ENCODE results near the gene ZSCAN23.
A peak's percentile ranks its signal among the peaks of the same experiment; 100 is the strongest.

ZSCAN23 gene

GRCh38 chr6:28399350-28400121 is 43.8 kb downstream of the ZSCAN23 start, which contains the start of gene ZSCAN12:
ZSCAN12 (minus strand) TSS chr6:28399747; CDS start chr6:28398405, 1,342 bp downstream.
- peaks cover 6% of the 10 kb centered on the region for H3K4me1 ChIP-seq (ENCODE audit: control insufficient read depth, low read depth, low read length)
- peaks cover 18% of the 10 kb centered on the region for H3K36me3 ChIP-seq (ENCODE audit: control insufficient read depth, low read depth, low read length)
- H3K4me3 ChIP-seq (ENCODE audit: low read length): peak within 1 kb of the TSS; percentile 98
- no peaks in the 10 kb centered on the region for H3K9me3 ChIP-seq (ENCODE audit: control insufficient read depth, low read depth, low read length)
- H3K27ac ChIP-seq (ENCODE audit: low read length): peak within 1 kb of the TSS; percentile 85
- peak within 1 kb of the TSS; percentile 98 for H3K9ac ChIP-seq (ENCODE audit: low read length)
- peaks cover 22% of the 10 kb centered on the region for H3K27me3 ChIP-seq (ENCODE audit: control insufficient read depth, insufficient read depth, low read length)

GRCh38 chr6:28395918-28396317 is 47.4 kb downstream of the ZSCAN23 start:
- no peak overlapping the region for H3K4me3 ChIP-seq (ENCODE audit: low read length)
- no peak overlapping the region for H3K27ac ChIP-seq (ENCODE audit: low read length)
- peaks cover 6% of the 10 kb centered on the region for H3K4me1 ChIP-seq (ENCODE audit: control insufficient read depth, low read depth, low read length)
- H3K9ac ChIP-seq (ENCODE audit: low read length): no peak overlapping the region
- H3K9me3 ChIP-seq (ENCODE audit: control insufficient read depth, low read depth, low read length): no peaks in the 10 kb centered on the region
- H3K27me3 ChIP-seq (ENCODE audit: control insufficient read depth, insufficient read depth, low read length): peaks cover 6% of the 10 kb centered on the region
- peaks cover 37% of the 10 kb centered on the region for H3K36me3 ChIP-seq (ENCODE audit: control insufficient read depth, low read depth, low read length)

GRCh38 chr6:28393912-28394662 is 49.2 kb downstream of the ZSCAN23 start:
- H3K27me3 ChIP-seq (ENCODE audit: control insufficient read depth, insufficient read depth, low read length): no peaks in the 10 kb centered on the region
- peaks cover 6% of the 10 kb centered on the region for H3K4me1 ChIP-seq (ENCODE audit: control insufficient read depth, low read depth, low read length)
- H3K27ac ChIP-seq (ENCODE audit: low read length): no peak overlapping the region
- H3K9ac ChIP-seq (ENCODE audit: low read length): no peak overlapping the region
- peaks cover 56% of the 10 kb centered on the region for H3K36me3 ChIP-seq (ENCODE audit: control insufficient read depth, low read depth, low read length)
- no peak overlapping the region for H3K4me3 ChIP-seq (ENCODE audit: low read length)
- no peaks in the 10 kb centered on the region for H3K9me3 ChIP-seq (ENCODE audit: control insufficient read depth, low read depth, low read length)

- no peak overlapping the region for H3K4me3 ChIP-seq (ENCODE audit: low read length)
- peaks cover 57% of the 10 kb centered on the region for H3K36me3 ChIP-seq (ENCODE audit: control insufficient read depth, low read depth, low read length)
- H3K4me1 ChIP-seq (ENCODE audit: control insufficient read depth, low read depth, low read length): no peaks in the 10 kb centered on the region
- no peaks in the 10 kb centered on the region for H3K9me3 ChIP-seq (ENCODE audit: control insufficient read depth, low read depth, low read length)
- H3K9ac ChIP-seq (ENCODE audit: low read length): no peak overlapping the region
- H3K27me3 ChIP-seq (ENCODE audit: control insufficient read depth, insufficient read depth, low read length): no peaks in the 10 kb centered on the region
- H3K27ac ChIP-seq (ENCODE audit: low read length): no peak overlapping the region
These were observed 52.6 kb downstream of the ZSCAN23 start for GRCh38 chr6:28390688-28391087.

GRCh38 chr6:28384143-28384533 is 59.2 kb downstream of the ZSCAN23 start:
- no peak overlapping the region for H3K9ac ChIP-seq (ENCODE audit: low read length)
- H3K4me1 ChIP-seq (ENCODE audit: control insufficient read depth, low read depth, low read length): peaks cover 7% of the 10 kb centered on the region
- no peaks in the 10 kb centered on the region for H3K9me3 ChIP-seq (ENCODE audit: control insufficient read depth, low read depth, low read length)
- H3K36me3 ChIP-seq (ENCODE audit: control insufficient read depth, low read depth, low read length): peaks cover 41% of the 10 kb centered on the region
- H3K27me3 ChIP-seq (ENCODE audit: control insufficient read depth, insufficient read depth, low read length): no peaks in the 10 kb centered on the region
- H3K27ac ChIP-seq (ENCODE audit: low read length): no peak overlapping the region
- H3K4me3 ChIP-seq (ENCODE audit: low read length): peak overlapping the region; percentile 56

GRCh38 chr6:28383235-28384142 is 59.8 kb downstream of the ZSCAN23 start:
- H3K27me3 ChIP-seq (ENCODE audit: control insufficient read depth, insufficient read depth, low read length): no peaks in the 10 kb centered on the region
- H3K36me3 ChIP-seq (ENCODE audit: control insufficient read depth, low read depth, low read length): peaks cover 38% of the 10 kb centered on the region
- no peaks in the 10 kb centered on the region for H3K9me3 ChIP-seq (ENCODE audit: control insufficient read depth, low read depth, low read length)
- H3K27ac ChIP-seq (ENCODE audit: low read length): peak overlapping the region; percentile 38
- peak overlapping the region; percentile 66 for H3K9ac ChIP-seq (ENCODE audit: low read length)
- peaks cover 7% of the 10 kb centered on the region for H3K4me1 ChIP-seq (ENCODE audit: control insufficient read depth, low read depth, low read length)
- H3K4me3 ChIP-seq (ENCODE audit: low read length): peak overlapping the region; percentile 56
